Keratinocyte (primary cell): Measurements from ENCODE around the gene TEAD3.

Experiments used
- EZH2 ChIP-seq: IDR thresholded peaks from one replicate; pipeline ENCODE4 v1.6.1; 2012; ENCODE audit warnings: inconsistent platforms, mild to moderate bottlenecking, low read length, moderate library complexity
- TF ChIP-seq, protein P1 (sequence below), 3 experiments: IDR thresholded peaks in 1 of 3; conservative IDR thresholded peaks in 1 of 3; optimal IDR thresholded peaks in 1 of 3; 2 replicates in 2 of 3; 3 replicates in 1 of 3; pipeline versions ENCODE3 to v1.5.1; 2011; ENCODE audit warnings: low read length in 3 of 3, mild to moderate bottlenecking in 3 of 3, moderate library complexity in 2 of 3, control low read depth in 1 of 3, inconsistent platforms in 1 of 3; ENCODE audit not compliant: insufficient read depth in 2 of 3; ENCODE audit errors: extremely low read depth in 1 of 3

DNA sequence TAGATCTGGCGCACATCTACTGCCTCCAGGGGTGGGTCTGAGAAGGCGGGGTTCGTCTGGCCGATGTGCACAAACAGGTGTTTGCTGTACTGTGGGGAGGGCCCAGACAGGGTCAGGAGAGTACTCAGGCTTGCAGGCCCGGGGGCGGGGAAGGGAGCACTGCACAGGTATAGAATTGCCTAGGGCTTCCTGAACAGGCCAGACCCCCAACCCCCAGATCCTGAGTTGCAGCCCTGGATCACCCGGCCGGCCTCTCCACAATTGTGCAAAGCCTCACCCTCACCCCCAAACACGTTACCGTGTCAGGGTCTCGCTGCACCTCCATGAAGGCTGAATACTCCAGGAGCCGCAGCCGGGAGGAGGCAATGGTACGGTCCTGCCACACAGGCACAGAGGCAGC, 20.9 kb downstream of the TEAD3 start:
- TF ChIP-seq, protein P1, sequence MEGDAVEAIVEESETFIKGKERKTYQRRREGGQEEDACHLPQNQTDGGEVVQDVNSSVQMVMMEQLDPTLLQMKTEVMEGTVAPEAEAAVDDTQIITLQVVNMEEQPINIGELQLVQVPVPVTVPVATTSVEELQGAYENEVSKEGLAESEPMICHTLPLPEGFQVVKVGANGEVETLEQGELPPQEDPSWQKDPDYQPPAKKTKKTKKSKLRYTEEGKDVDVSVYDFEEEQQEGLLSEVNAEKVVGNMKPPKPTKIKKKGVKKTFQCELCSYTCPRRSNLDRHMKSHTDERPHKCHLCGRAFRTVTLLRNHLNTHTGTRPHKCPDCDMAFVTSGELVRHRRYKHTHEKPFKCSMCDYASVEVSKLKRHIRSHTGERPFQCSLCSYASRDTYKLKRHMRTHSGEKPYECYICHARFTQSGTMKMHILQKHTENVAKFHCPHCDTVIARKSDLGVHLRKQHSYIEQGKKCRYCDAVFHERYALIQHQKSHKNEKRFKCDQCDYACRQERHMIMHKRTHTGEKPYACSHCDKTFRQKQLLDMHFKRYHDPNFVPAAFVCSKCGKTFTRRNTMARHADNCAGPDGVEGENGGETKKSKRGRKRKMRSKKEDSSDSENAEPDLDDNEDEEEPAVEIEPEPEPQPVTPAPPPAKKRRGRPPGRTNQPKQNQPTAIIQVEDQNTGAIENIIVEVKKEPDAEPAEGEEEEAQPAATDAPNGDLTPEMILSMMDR (optimal IDR thresholded peaks at IDR 0.05 in 1 of 3, IDR thresholded peaks at IDR 0.05 in 1 of 3, conservative IDR thresholded peaks at IDR 0.05 in 1 of 3; ENCODE audit: extremely low read depth in 1 of 3, insufficient read depth in 2 of 3, low read length in 3 of 3) = no peak
- TF ChIP-seq EZH2 = no peak
